HG03139 (cell line): Measurements from ENCODE around the gene FBXL19.

Experiments
- ATAC-seq: cut with Tn5 transposase; IDR thresholded peaks from one replicate; pipeline ENCODE4 v1.9.1; 2021; ENCODE audit not compliant: unreplicated experiment

The FBXL19 gene

DNA sequence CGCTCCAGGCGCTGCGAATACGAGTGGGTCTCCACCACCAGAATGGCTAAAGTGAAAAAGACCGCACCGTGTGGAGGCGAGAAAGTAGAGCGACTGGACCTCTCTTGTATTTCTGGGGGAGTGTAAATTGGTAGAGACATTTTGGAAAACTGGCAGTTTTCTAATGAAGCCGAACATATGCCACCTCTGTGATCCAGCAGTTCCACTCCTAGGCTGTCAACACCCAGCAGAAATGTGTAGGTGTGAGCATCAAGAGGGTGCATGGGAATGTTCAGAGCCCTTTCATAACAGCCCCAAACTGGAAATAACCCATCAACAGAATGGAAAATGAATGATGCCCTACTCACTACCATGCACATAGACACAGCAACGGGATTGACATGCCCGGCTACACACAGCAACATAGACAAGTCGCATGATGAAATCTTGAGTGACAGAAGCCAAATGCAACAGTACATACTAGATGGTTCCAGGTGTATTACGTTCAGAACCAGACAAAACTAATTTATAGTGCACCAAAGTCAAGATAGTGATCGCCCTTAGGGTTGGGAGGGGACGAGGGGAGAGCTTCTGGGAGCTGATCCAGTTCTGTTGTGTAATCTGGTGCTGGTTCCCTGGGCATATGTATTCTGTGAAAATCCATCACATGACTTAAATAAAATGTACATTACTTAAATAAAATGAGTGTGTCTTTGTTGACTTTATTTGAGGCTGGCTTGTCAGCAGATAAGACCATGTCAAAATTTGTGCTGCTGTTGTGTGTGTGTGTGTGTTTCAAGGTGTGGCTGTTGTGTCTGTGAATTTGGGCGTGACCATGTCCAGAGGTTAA, 28.6 kb upstream of the FBXL19 start:
- ATAC-seq, result no peak

DNA sequence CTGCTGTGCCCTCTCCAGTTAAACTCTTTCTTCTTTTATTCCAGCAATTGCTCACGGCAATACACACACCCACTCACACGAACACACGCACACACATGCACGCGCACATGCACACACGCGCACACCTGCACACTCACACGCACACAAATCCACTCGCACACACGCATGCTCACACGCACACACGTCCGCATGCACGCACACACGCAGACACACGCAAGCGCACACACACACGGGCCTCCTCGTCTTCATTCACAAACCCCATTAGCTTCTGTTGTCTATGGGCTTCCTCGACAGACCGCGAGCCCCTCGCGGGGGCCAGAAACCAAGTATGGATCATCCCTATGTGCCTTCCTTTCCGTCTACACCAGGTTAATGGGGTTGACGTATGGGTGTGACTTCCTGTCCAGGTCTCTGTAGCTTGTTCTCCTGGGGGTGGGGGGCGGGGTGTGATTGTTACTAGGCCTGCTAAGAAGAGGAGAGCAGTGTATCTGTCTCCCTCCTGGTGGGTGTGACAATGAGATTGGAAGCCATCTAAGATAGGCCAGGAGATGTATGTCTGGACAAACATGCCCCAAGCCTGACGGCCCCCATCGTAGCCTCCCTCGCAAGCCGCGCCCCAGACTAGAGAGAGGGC, 27.6 kb upstream of the FBXL19 start:
- ATAC-seq, result no peak

DNA sequence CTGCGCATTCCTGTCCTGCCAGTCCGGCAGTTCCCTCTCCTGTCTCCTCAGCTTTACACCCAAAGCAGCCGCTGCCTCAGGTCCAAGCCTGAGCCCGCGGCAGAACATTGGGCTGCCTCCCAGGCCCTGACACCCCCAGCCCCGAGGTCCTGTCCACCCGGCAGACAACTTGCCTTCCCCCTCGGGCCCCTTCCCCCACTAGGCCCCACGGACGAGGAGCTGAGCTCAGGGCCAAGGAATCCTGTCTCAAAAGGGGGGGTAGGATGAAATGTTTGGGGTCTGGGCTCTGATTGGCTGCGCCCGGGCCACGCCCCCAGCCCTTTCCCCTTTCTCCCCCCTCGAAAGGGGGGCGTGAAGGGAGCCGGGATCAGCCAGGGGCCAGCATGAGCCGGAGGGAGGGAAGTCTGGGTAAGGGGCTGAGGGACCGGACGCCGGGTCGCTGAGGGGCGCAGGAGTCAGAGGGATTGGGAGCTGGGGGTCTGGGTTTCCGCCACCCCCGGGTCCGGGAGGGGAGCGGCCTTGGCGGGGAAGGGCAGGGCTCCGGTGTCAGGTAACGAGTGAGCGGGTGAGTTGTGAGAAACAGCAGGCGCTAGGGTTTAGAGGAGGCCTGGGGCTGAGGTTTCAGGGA, 27.0 kb upstream of the FBXL19 start, which contains the start of gene CTF1:
CTF1 (plus strand) TSS at position 354 of the 628 bp plus-strand sequence; CDS start at position 384, 30 bp downstream.
- ATAC-seq, result no peak

DNA sequence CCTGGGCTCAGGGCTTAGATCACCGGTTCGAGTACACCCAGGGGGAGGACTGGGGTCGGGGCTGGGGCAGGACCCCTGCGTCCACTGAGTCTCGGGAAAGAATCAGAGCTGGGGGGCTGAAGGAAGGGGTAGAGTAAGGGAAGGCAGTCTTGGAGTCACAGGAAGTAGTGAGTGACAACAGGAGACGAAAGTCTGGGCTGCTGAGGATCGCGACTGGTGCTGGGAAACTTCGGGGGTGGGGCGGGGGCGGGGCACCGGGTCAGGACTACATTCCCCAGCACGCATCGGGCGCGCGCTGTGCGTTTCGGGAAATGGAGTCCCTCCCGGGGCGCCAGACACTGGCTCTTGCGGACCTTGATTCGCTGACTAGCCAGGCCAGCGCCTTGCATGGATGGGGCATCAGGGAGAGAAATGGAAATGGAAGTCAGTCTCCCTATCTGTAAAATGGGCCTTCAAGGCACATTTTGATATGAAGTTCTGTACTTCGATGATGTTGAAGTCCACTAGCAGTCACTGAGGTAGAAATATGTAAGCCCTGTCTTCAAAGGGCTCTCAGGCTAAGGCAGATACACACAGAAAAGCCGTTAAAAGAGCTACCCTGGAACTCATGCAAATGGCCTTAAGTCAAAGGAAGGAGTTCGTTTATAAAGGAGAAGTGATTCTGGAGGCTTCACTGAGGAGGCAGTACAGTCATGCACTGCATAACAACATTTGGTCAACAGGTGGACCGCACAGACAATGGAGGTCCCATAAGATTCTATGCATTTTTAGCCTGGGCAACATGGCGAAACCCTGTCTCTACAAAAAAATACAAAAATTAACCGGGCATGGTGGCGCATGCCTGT, 26.3 kb upstream of the FBXL19 start:
- peak; percentile 33 for ATAC-seq

DNA sequence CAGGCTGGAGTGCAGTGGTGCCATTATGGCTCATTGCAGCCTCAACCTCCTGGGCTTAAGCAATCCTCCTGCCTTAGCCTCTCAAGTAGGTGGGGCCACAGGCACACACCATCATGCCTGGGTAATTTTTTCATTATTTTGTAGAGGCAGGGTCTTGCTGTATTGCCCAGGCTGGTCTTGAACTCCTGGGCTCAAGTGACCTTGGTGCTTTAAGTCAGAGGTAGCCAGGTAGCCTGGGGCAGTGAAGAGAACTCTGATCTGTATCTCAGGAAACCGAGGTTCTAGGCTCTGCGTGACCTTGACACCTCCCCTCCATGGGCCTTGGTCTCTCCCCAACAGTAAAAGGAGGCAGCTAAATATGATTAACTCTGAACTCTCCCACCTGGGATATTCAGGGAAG, 23.6 kb upstream of the FBXL19 start:
- ATAC-seq, result no peak

DNA sequence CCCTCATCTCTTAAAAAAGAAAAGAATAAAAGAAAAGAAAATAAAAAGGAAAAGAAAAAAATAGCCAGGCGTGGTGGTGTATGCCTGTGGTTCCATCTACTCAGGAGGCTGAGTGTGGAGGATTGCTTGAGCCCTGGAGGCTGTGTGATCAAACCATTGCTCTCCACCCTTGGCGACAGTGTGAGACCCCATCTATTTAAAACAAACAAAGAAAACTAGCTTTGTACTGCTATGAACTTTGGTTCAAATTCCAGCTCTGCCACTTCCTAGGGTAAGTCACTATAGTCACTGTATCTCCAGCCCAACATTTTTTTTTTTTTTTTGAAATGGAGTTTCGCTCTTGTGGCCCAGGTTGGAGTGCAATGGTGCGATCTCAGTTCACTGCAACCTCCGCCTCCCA, 22.8 kb upstream of the FBXL19 start:
- ATAC-seq, result no peak

DNA sequence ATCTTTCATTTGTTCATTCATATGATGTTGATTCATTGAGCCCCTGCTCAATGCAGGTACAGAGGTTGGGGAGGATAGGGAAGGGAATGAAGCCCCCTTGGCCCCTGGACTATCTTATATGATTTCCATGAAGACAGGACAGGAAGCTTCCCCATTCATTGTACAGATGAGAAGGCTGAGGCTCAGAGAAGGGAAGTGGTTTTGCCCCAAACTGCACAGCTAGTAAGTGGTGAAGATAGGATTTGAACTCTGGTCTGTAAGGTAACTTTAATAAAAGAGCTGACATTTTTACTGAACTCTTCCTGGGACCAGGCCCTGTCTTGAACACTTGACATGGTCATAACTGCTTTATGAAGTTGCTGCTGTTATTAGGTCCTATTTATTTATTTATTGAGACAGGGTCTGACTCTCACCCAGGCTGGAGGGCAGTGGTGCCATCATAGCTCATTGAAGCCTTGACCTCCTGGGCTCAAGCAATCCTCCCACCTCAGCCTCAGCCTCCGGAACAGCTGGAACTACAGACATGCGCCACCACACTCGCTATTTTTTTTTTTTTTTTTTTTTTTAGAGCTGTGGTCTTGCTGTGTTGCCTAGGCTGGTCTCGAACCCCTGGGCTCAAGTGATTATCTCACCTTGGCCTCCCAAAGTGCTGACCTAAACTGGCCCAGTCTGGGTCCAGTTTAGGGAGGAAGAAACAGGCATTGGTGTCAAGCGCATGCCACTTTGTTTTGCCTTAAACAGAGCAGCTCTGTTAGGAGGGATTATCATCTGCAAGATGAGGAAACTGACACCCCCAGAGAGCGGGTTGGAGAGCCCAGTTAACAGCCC, 22.0 kb upstream of the FBXL19 start:
- ATAC-seq, result no peak

DNA sequence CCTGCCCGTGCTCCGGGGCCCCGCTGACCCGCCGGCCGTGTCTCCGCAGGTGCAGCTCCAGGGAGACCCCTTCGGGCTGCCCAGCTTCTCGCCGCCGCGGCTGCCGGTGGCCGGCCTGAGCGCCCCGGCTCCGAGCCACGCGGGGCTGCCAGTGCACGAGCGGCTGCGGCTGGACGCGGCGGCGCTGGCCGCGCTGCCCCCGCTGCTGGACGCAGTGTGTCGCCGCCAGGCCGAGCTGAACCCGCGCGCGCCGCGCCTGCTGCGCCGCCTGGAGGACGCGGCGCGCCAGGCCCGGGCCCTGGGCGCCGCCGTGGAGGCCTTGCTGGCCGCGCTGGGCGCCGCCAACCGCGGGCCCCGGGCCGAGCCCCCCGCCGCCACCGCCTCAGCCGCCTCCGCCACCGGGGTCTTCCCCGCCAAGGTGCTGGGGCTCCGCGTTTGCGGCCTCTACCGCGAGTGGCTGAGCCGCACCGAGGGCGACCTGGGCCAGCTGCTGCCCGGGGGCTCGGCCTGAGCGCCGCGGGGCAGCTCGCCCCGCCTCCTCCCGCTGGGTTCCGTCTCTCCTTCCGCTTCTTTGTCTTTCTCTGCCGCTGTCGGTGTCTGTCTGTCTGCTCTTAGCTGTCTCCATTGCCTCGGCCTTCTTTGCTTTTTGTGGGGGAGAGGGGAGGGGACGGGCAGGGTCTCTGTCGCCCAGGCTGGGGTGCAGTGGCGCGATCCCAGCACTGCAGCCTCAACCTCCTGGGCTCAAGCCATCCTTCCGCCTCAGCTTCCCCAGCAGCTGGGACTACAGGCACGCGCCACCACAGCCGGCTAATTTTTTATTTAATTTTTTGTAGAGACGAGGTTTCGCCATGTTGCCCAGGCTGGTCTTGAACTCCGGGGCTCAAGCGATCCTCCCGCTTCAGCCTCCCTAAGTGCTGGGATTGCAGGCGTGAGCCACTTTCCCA, 21.1 kb upstream of the FBXL19 start:
- no peak for ATAC-seq

DNA sequence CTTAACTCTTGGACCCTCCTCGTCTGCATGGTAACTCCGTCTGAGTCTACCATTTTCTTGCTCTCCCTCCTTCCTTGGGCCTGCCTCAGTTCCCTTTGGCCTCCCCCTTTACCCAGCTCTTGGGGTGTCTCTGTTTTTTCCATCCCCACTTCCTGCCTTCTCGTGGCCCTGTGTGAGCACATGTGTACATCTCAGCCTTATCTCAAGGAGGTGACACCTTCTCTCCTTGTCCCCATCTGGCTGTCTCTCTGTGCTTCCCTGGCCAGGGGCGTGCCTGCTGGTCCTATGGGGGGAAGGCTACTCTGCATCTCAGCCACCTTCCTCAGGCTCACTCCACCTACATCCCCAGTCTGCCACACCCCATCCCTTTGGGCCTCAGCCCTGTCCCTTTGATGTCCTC, 20.4 kb upstream of the FBXL19 start:
- no peak for ATAC-seq

DNA sequence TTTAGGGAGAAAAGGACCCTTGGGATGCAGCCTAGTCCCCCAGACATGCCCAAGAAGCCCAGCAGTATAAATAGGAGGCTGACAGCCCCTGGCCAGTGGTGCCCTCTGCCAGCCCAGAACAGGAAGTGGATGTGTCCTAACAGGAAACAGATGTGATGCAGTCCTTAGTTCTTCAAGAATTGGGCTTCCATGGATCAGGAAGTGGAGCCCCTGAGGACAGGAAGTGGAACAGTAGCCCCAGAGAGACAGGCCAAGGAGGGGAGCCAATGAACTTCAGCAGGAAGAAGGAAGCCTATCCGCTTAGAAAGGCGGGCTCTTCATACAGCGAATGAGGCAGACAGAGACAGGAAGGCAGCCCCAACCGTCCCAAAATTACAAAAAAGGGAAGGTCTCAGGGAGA, 19.8 kb upstream of the FBXL19 start:
- ATAC-seq, result no peak

DNA sequence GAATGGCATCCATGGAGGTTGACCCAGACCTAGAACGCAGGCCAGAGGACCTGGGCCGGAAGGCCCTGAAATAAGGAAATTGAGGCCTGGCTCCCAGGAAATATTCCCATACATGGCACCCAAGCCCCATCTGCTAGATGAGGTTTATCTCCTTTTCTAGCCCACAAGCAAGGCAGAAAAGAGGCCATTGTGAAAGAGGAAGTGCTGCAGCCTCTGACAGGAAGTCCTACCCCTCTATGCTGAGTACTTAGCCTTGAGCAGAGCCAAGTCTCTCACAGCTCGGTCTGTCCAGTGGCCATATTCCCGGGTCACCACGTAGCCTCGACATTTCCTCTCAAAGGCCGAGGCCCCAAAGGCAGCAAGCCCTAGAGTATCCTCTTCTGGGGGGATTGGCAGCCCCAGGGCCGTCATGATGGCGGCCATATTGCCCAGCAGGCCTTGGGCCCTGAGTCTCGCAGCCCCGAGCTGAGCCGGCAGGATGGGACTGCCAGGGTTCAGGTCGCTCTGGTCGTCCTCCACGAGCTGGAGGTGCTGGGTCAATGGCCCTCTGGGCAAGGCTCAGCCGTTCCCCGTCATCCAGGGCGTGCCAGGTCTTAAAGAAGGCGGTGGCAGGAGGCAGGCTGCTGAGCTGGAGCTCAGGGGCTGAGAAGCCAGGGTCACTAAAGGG, 19.1 kb upstream of the FBXL19 start:
- ATAC-seq, result no peak

DNA sequence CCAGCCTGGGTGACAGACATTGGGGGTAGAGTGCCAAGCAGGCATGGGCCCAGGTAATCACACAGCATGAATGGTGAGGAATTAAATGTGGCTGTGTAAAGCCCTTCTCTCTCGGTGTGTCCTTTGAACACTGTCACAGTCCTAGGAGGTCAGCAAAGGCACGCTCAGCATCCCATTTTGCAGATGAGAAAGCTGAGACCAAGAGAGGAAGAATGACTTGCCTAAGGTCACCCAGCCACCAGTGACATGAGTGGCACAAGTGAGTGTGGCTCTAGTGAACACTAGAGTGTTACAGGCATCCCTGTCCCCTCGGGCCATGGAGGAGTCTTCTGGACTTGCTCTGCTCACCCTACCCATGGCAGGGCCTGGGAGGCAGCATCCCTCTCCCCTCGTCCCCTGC, 16.3 kb upstream of the FBXL19 start:
- ATAC-seq, result no peak

DNA sequence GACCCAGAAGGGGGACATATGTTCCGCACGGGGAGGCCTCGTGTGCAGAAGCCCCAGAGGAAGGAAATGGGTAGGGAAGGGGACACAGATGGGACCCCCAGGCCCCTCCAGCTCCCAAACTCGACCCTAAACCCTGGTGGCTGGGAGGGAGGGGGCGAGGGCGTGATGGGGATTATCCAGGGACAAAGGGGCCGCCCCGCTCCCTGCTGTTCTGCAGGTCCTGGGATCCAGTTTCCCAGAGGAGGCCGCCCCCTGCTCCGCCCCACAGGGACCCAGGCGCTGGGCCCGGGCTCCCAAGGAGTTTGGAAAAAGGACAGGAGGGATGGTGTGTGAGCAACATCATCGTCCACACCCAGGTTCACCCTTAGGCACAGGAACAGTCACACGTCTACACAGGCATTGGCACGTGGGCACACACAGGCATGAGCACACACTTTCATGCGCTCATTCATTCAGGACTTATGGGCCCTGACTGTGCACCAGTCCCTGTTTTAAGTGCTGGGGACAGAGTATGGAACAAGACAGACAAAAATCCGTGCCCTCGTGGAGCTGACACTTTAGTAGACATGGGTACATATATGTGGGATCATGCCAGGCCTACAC, 12.8 kb upstream of the FBXL19 start:
- no peak for ATAC-seq

DNA sequence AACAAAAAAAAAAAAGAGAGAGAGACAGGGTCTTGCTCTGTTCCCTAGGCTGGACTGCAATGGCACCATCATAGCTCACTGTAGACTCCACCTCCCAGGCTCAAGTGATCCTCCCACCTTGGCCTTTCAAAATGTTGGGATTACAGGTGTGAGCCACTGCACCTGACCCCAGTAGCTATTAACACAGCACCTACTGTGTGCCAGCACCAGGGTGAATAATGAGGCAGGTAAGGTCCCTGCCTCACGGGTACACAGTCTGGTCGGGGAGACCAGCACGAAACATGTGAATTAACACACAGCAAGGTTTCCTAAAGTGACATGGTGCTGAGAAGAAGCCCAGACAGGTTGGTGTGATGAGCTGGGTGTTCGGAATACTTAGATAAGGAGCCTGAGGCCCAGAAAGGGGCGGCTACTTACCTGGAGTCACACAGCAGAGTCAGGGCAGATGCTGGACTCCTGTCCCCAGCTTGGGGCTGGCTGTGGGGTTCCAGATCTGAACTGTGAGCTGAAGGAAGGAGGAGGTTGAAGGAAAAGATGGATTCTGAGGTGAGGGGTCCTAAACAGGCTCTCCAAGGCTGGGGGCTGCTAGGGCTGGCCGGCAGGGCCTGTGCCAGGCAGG, 10.5 kb upstream of the FBXL19 start:
- ATAC-seq, result no peak

DNA sequence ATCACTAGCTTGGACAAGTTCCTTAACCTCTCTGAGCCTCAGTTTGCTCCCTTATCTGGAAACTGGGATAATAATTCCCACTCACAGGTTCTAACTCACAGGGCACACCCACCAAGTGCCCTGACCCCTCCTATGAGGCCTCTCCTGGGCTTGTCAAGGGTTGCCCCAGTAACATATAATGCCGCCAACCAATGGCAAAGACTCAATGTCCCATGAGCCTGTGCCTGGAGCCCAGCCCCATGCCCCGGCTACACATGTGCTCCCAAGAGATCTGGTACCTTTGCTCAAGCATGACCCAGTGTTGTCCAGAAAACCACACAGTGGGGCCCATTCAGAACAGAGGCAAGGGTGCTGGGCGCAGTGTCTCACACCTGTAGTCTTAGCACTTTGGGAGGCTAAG, 8.5 kb upstream of the FBXL19 start:
- no peak for ATAC-seq

DNA sequence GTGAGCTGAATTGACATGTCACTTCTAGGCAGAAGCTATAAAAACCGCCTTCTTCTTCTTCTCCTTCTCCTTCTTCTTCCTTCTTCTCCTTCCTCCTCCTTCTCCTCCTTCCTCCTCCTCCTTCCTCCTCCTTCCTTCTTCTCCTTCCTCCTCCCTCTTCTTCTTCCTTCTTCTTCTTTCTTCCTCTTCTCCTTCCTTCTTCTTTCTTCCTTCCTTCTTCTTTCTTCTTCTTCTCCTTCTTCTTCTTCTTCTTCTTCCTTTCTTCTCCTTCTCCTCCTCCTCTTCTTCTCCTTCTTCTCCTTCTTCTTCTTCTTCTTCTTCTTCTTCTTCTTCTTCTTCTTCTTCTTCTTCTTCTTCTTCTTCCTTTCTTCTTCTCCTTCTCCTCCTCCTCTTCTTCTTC, 4.8 kb upstream of the FBXL19 start:
- ATAC-seq, result no peak

DNA sequence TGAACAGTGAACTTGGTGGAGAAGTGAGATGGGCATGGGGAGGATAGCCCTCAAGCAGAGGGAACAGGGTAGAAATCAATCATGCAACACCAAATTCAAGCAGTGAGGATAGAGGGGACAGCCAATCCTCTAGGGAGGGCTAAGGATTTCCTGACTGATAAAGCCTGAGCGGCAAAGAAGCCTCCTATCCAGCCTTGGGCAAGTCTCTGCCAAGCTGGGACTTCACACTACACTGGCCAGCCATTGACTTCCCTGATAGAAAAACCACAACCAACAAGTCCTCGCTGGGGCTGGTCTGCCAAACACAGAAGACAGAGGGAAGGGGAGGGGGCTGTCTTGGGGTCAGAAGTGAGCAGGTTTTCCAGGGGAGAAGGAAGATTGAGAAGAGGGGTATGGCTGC, 2.5 kb upstream of the FBXL19 start:
- no peak for ATAC-seq

DNA sequence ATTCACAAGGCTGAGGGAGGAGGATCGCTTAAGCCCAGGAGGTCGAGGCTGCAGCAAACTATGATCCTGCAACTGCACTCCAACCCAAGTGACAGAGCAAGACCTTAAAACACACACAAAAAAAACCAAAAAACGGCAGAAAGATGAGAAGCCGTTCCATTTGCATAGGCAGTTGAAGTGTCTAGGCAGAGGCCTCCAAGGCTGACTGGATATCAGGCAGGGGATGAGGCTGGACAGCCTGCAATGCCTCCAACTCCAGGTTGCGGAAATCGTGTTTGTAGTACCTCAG, 2.0 kb upstream of the FBXL19 start:
- no peak for ATAC-seq
